HCT116 (cell line): ENCODE measurements around the gene ANKRD22. TPM values are rescaled to one million over a fixed set of nuclear protein-coding genes. Genes with fewer than 3 reads are reported as not detected.

ENCODE experiments used
- ATAC-seq: fragments of 200-7000 bp; cut with Tn5 transposase; 2 replicates; pipeline ENCODE4 v1.9.1; 2020; ENCODE audit warnings: mild to moderate bottlenecking, moderate library complexity
- BruUV-seq: library from RNA; stranded (reverse); fragments of 400-500 nt; replicated peaks from 2 replicates; lab custom pipeline; 2021; lab: Mats Ljungman, UMichigan
- CTCF ChIA-PET: fragments of 300-600 bp; sonication (Branson Sonifier 250); formaldehyde crosslinking; loops from one replicate; lab custom pipeline; 2021; ENCODE audit warnings: antibody characterized with exemption; lab: Charles Lee
- POLR2A ChIA-PET: fragments of 300-600, 350-600 bp; sonication (Branson Sonifier 250); formaldehyde crosslinking; loops from one replicate; lab custom pipeline; 2021; ENCODE audit warnings: antibody characterized with exemption; lab: Charles Lee
- RAD21 ChIA-PET, 2 experiments: fragments of 300-600 bp; sonication (Branson Sonifier 250); formaldehyde crosslinking; loops; one replicate each; lab custom pipeline; 2023; ENCODE audit warnings: low total read pairs in 2 of 2; ENCODE audit not compliant: uncharacterized antibody in 2 of 2, unreplicated experiment in 2 of 2, low non-redundant PET in 1 of 2; lab: Charles Lee
- DNase-seq: peaks from one replicate; pipeline ENCODE4 v3.0.0-alpha.2; 2010; ENCODE audit warnings: low read depth, low spot score
- H2AFZ ChIP-seq: fragments of 200-600 bp; shearing (Covaris generic), sonication (generic); 2 replicates; pipeline ENCODE4 v1.6.1; 2017; ENCODE audit warnings: low read depth, mixed run types, mixed read lengths, antibody characterized with exemption, low read length; ENCODE audit not compliant: poor library complexity, severe bottlenecking
- H3K27ac ChIP-seq: 2 replicates; pipeline ENCODE4 v1.5.1; 2012; ENCODE audit warnings: low read depth, low read length
- H3K27me3 ChIP-seq: fragments of 200-600 bp; sonication (generic); 2 replicates; pipeline ENCODE4 v1.6.1; 2016; ENCODE audit warnings: mixed run types, low read length, mixed read lengths; ENCODE audit not compliant: insufficient read depth
- H3K36me3 ChIP-seq, 2 experiments: fragments of 200-500 bp in 1 of 2; fragments of 200-600 bp in 1 of 2; sonication (Bioruptor generic) in 1 of 2; sonication (generic) in 1 of 2; 2 replicates each; pipeline versions ENCODE4 v1.5.1 to v1.6.1; 2014 to 2016; ENCODE audit warnings: low read length in 2 of 2, inconsistent platforms in 1 of 2, mixed read lengths in 1 of 2, mixed run types in 1 of 2; ENCODE audit not compliant: insufficient read depth in 2 of 2, control insufficient read depth in 1 of 2
- H3K4me1 ChIP-seq, 2 experiments: fragments of 200-600 bp in 1 of 2; sonication (generic) in 1 of 2; 2 replicates each; pipeline versions ENCODE4 v1.5.1 to v1.6.1; 2012 to 2017; ENCODE audit warnings: low read length in 2 of 2, inconsistent platforms in 1 of 2, mild to moderate bottlenecking in 1 of 2, mixed read lengths in 1 of 2, mixed run types in 1 of 2, moderate library complexity in 1 of 2; ENCODE audit not compliant: insufficient read depth in 2 of 2, control insufficient read depth in 1 of 2
- H3K4me2 ChIP-seq: fragments of 200-600 bp; sonication (generic); 2 replicates; pipeline ENCODE4 v1.6.1; 2017; ENCODE audit warnings: mixed run types, low read length, mixed read lengths
- H3K4me3 ChIP-seq, 2 experiments: fragments of 200-600 bp in 1 of 2; sonication (generic) in 1 of 2; replicated peaks in 1 of 2; 2 replicates each; pipeline ENCODE4 v1.5.1; 2011 to 2016; ENCODE audit warnings: low read length in 2 of 2, control low read depth in 1 of 2, low read depth in 1 of 2, mild to moderate bottlenecking in 1 of 2, mixed read lengths in 1 of 2, mixed run types in 1 of 2
- H3K79me2 ChIP-seq: fragments of 200-600 bp; sonication (generic); 2 replicates; pipeline ENCODE4 v1.6.1; 2017; ENCODE audit warnings: mild to moderate bottlenecking, mixed run types, low read length, moderate library complexity, mixed read lengths; ENCODE audit not compliant: insufficient read depth
- H3K9ac ChIP-seq: fragments of 200-600 bp; sonication (generic); 2 replicates; pipeline ENCODE4 v1.6.1; 2016; ENCODE audit warnings: low read length, mixed read lengths
- H3K9me2 ChIP-seq: fragments of 200-600 bp; sonication (generic), shearing (Covaris generic); 2 replicates; pipeline ENCODE4 v1.6.1; 2017; ENCODE audit warnings: mixed run types, mild to moderate bottlenecking, moderate library complexity; ENCODE audit not compliant: insufficient read depth
- H3K9me3 ChIP-seq, 2 experiments: fragments of 200-500 bp in 1 of 2; fragments of 200-600 bp in 1 of 2; sonication (Bioruptor generic) in 1 of 2; sonication (generic) in 1 of 2; 2 replicates each; pipeline ENCODE4 v1.6.1; 2014 to 2017; ENCODE audit warnings: low read length in 2 of 2, mixed read lengths in 2 of 2, inconsistent platforms in 1 of 2, low read depth in 1 of 2, mild to moderate bottlenecking in 1 of 2, mixed run types in 1 of 2, moderate library complexity in 1 of 2; ENCODE audit not compliant: control insufficient read depth in 1 of 2, insufficient read depth in 1 of 2
- H4K20me1 ChIP-seq: fragments of 200-600 bp; sonication (generic), shearing (Covaris generic); 2 replicates; pipeline ENCODE4 v1.6.1; 2017; ENCODE audit warnings: mixed run types, mild to moderate bottlenecking, moderate library complexity; ENCODE audit not compliant: insufficient read depth
- CBX3 ChIP-seq: IDR thresholded peaks from 2 replicates; pipeline ENCODE4 v1.6.1; 2012; ENCODE audit warnings: low read depth
- EZH2 ChIP-seq: fragments of 200-600 bp; sonication (generic); IDR thresholded peaks from 2 replicates; pipeline ENCODE4 v1.6.1; 2017; ENCODE audit warnings: antibody characterized with exemption, mixed run types
- EZH2phosphoT487 ChIP-seq: fragments of 200-600 bp; IDR thresholded peaks from 2 replicates; pipeline ENCODE4 v1.6.1; 2018; ENCODE audit warnings: antibody characterized with exemption, borderline replicate concordance
- FOSL1 ChIP-seq: IDR thresholded peaks from 2 replicates; pipeline ENCODE4 v1.6.1; 2012; ENCODE audit warnings: low read depth
- JUND ChIP-seq: IDR thresholded peaks from 2 replicates; pipeline ENCODE4 v1.6.1; 2012
- POLR2A ChIP-seq: IDR thresholded peaks from 2 replicates; pipeline ENCODE4 v1.7.0; 2011; ENCODE audit warnings: borderline replicate concordance; ENCODE audit not compliant: insufficient read depth, insufficient read length; ENCODE audit errors: extremely low read depth
- SP1 ChIP-seq: IDR thresholded peaks from 2 replicates; pipeline ENCODE4 v1.6.1; 2012; ENCODE audit warnings: low read depth
- SRF ChIP-seq: IDR thresholded peaks from 2 replicates; pipeline ENCODE4 v1.6.1; 2012; ENCODE audit warnings: low read depth
- ZNF274 ChIP-seq: fragments of 200-500 bp; sonication (Bioruptor generic); IDR thresholded peaks from 2 replicates; pipeline ENCODE4 v1.6.1; 2014; ENCODE audit warnings: mild to moderate bottlenecking, low read depth, low read length, inconsistent platforms
- intact Hi-C: fragments of 100-400 bp; cut with micrococcal nuclease; formaldehyde crosslinking; loops from 2 replicates; pipeline ENCODE4 v1.10.0; 2022
- total RNA-seq: library from RNA; stranded (reverse); gene quantifications from one replicate; pipeline ENCODE4 v1.2.1, GENCODE V29; 2021; ENCODE audit not compliant: unreplicated experiment
- TF ChIP-seq, protein P1 (sequence below): IDR thresholded peaks from 2 replicates; pipeline ENCODE4 v1.6.1; 2012; ENCODE audit warnings: low read depth
- TF ChIP-seq, protein P2 (sequence below): IDR thresholded peaks from 2 replicates; pipeline ENCODE4 v1.6.1; 2012
- TF ChIP-seq, protein P3 (sequence below), 3 experiments: fragments of 200-600 bp in 1 of 3; sonication (generic) in 1 of 3; IDR thresholded peaks in 2 of 3; conservative IDR thresholded peaks in 1 of 3; 2 replicates each; pipeline ENCODE4 v1.5.1; 2012 to 2017; ENCODE audit warnings: low read depth in 2 of 3, low read length in 2 of 3, antibody characterized with exemption in 1 of 3, borderline replicate concordance in 1 of 3, control low read depth in 1 of 3, mild to moderate bottlenecking in 1 of 3, mixed read lengths in 1 of 3, mixed run types in 1 of 3, moderate library complexity in 1 of 3; ENCODE audit not compliant: insufficient read depth in 1 of 3
- TF ChIP-seq, protein P4 (sequence below): IDR thresholded peaks from 2 replicates; pipeline ENCODE4 v1.6.1; 2011; ENCODE audit warnings: mild to moderate bottlenecking, low read length, moderate library complexity; ENCODE audit not compliant: insufficient replicate concordance; ENCODE audit errors: extremely low read depth

The ANKRD22 gene
- total RNA-seq, 1 experiment from 2014 or later = 2.3 TPM

DNA sequence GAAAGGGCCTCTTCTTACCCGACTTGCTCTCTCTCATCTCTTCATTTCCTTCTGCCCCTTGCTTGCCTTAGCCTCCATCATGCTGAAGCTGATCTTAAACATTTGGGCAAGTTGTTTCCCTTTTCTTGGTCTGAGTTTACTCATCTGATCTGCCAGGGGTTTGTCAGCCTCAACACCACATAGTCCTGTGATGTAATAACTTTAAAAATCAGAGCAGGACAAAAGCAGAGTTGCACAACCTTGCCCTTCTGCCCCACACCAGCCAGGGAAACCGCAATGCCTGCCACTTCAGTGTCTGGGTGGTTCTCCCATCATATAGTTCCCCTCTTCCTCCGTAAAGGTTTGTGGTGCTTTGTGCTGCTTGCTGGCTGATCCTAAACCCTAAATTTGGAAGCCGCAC is 59.0 kb downstream of the ANKRD22 start:
- Histone ChIP-seq H3K9ac (no peak overlapping the region), H3K4me3 (no peak overlapping the region), H3K27ac (no peak overlapping the region), H3K4me1 (peaks cover 6 to 10% of the 10 kb centered on the region in 2 experiments; a peak in 3 of 4 replicates), H4K20me1 (no peaks in the 10 kb centered on the region), H3K9me3 (no peaks in the 10 kb centered on the region), H3K27me3 (no peaks in the 10 kb centered on the region), H2AFZ (no peak overlapping the region), H3K9me2 (no peaks in the 10 kb centered on the region), H3K36me3 (no peaks in the 10 kb centered on the region), H3K4me2 (no peak overlapping the region), H3K79me2 (no peaks in the 10 kb centered on the region)
- RAD21 ChIA-PET = no interaction called here
- no peak for DNase-seq
- intact Hi-C loops = loop anchor here (5.0 kb wide), 2 partner anchors 105 to 225 kb away; no protein-coding TSS in a partner anchor
- BruUV-seq = no TSS peak
- ATAC-seq = no peak
- POLR2A ChIA-PET = no interaction called here
- TF ChIP-seq SP1 = no peak
- TF ChIP-seq, protein P1, sequence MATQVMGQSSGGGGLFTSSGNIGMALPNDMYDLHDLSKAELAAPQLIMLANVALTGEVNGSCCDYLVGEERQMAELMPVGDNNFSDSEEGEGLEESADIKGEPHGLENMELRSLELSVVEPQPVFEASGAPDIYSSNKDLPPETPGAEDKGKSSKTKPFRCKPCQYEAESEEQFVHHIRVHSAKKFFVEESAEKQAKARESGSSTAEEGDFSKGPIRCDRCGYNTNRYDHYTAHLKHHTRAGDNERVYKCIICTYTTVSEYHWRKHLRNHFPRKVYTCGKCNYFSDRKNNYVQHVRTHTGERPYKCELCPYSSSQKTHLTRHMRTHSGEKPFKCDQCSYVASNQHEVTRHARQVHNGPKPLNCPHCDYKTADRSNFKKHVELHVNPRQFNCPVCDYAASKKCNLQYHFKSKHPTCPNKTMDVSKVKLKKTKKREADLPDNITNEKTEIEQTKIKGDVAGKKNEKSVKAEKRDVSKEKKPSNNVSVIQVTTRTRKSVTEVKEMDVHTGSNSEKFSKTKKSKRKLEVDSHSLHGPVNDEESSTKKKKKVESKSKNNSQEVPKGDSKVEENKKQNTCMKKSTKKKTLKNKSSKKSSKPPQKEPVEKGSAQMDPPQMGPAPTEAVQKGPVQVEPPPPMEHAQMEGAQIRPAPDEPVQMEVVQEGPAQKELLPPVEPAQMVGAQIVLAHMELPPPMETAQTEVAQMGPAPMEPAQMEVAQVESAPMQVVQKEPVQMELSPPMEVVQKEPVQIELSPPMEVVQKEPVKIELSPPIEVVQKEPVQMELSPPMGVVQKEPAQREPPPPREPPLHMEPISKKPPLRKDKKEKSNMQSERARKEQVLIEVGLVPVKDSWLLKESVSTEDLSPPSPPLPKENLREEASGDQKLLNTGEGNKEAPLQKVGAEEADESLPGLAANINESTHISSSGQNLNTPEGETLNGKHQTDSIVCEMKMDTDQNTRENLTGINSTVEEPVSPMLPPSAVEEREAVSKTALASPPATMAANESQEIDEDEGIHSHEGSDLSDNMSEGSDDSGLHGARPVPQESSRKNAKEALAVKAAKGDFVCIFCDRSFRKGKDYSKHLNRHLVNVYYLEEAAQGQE = no peak
- no peak for TF ChIP-seq FOSL1
- no peak for TF ChIP-seq JUND
- TF ChIP-seq, protein P2, sequence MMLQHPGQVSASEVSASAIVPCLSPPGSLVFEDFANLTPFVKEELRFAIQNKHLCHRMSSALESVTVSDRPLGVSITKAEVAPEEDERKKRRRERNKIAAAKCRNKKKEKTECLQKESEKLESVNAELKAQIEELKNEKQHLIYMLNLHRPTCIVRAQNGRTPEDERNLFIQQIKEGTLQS = no peak
- TF ChIP-seq, protein P3, sequence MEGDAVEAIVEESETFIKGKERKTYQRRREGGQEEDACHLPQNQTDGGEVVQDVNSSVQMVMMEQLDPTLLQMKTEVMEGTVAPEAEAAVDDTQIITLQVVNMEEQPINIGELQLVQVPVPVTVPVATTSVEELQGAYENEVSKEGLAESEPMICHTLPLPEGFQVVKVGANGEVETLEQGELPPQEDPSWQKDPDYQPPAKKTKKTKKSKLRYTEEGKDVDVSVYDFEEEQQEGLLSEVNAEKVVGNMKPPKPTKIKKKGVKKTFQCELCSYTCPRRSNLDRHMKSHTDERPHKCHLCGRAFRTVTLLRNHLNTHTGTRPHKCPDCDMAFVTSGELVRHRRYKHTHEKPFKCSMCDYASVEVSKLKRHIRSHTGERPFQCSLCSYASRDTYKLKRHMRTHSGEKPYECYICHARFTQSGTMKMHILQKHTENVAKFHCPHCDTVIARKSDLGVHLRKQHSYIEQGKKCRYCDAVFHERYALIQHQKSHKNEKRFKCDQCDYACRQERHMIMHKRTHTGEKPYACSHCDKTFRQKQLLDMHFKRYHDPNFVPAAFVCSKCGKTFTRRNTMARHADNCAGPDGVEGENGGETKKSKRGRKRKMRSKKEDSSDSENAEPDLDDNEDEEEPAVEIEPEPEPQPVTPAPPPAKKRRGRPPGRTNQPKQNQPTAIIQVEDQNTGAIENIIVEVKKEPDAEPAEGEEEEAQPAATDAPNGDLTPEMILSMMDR (IDR thresholded peaks at IDR 0.05 in 2 of 3, conservative IDR thresholded peaks at IDR 0.05 in 1 of 3; ENCODE audit: borderline replicate concordance in 1 of 3, insufficient read depth in 1 of 3, low read depth in 2 of 3, low read length in 2 of 3) = no peak
- no peak for TF ChIP-seq EZH2
- no peak for TF ChIP-seq ZNF274
- TF ChIP-seq, protein P4, sequence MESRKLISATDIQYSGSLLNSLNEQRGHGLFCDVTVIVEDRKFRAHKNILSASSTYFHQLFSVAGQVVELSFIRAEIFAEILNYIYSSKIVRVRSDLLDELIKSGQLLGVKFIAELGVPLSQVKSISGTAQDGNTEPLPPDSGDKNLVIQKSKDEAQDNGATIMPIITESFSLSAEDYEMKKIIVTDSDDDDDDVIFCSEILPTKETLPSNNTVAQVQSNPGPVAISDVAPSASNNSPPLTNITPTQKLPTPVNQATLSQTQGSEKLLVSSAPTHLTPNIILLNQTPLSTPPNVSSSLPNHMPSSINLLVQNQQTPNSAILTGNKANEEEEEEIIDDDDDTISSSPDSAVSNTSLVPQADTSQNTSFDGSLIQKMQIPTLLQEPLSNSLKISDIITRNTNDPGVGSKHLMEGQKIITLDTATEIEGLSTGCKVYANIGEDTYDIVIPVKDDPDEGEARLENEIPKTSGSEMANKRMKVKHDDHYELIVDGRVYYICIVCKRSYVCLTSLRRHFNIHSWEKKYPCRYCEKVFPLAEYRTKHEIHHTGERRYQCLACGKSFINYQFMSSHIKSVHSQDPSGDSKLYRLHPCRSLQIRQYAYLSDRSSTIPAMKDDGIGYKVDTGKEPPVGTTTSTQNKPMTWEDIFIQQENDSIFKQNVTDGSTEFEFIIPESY = no peak
- TF ChIP-seq CBX3 = no peak
- TF ChIP-seq EZH2phosphoT487 = no peak
- no peak for TF ChIP-seq SRF
- TF ChIP-seq POLR2A = no peak
- CTCF ChIA-PET = interaction anchor here (0.6 kb wide), 1 partner anchor 16 kb away, joined by 3 read pairs; no protein-coding TSS in a partner anchor
